HepG2 (cell line): ENCODE data around the gene OSCP1. TPM values are rescaled to one million over a fixed set of nuclear protein-coding genes. Genes with fewer than 3 reads are reported as not detected.

ENCODE experiments used
- ATF7 ChIP-seq, 2 experiments: fragments of 450-650 bp in 1 of 2; sonication (generic) in 1 of 2; formaldehyde crosslinking in 1 of 2; IDR thresholded peaks; 2 replicates each; pipeline versions ENCODE4 v1.4.0 to v1.6.1; 2016 to 2020; ENCODE audit warnings: antibody characterized with exemption in 1 of 2, mild to moderate bottlenecking in 1 of 2, missing genetic modification reagents in 1 of 2
- CTCF ChIP-seq: sonication (generic); formaldehyde crosslinking; IDR thresholded peaks from 2 replicates; pipeline ENCODE4 v1.5.0; 2020; ENCODE audit warnings: mild to moderate bottlenecking, missing genetic modification reagents, moderate library complexity
- EHMT2 ChIP-seq: fragments of 200-600 bp; sonication (generic); IDR thresholded peaks from 2 replicates; pipeline ENCODE4 v1.7.0; 2017; ENCODE audit warnings: antibody characterized with exemption, low read depth, low read length, borderline replicate concordance
- FOXA3 ChIP-seq: IDR thresholded peaks from 2 replicates; pipeline ENCODE4 v1.6.1; 2016; ENCODE audit warnings: missing genetic modification reagents, missing compliant biosample characterization
- HCFC1 ChIP-seq: fragments of 150-350 bp; IDR thresholded peaks from 2 replicates; pipeline ENCODE4 v1.6.1; 2014; ENCODE audit warnings: low read depth, low read length
- HNF1B ChIP-seq: sonication (generic); formaldehyde crosslinking; IDR thresholded peaks from 2 replicates; pipeline ENCODE4 v1.5.1; 2020; ENCODE audit warnings: mild to moderate bottlenecking, moderate library complexity, missing genetic modification reagents
- KAT2B ChIP-seq: fragments of 150-350 bp; IDR thresholded peaks from 2 replicates; pipeline ENCODE4 v1.6.1; 2014; ENCODE audit warnings: low read depth, low read length, borderline replicate concordance
- KDM5B ChIP-seq: sonication (generic); formaldehyde crosslinking; IDR thresholded peaks from 2 replicates; pipeline ENCODE4 v1.4.0; 2020; ENCODE audit warnings: missing genetic modification reagents, mild to moderate bottlenecking, borderline replicate concordance
- MLLT10 ChIP-seq: sonication (generic); formaldehyde crosslinking; IDR thresholded peaks from 2 replicates; pipeline ENCODE4 v1.4.0; 2020; ENCODE audit warnings: missing genetic modification reagents
- PLRG1 ChIP-seq: fragments of 450-650 bp; conservative IDR thresholded peaks from 2 replicates; pipeline ENCODE4 v1.6.1; 2016
- PRMT3 ChIP-seq: sonication (generic); formaldehyde crosslinking; IDR thresholded peaks from 2 replicates; pipeline ENCODE4 v1.8.1; 2022; ENCODE audit warnings: low read depth, mild to moderate bottlenecking, moderate library complexity, missing genetic modification reagents, borderline replicate concordance
- SMC3 ChIP-seq: IDR thresholded peaks from 2 replicates; pipeline ENCODE4 v1.6.1; 2011; ENCODE audit warnings: low read length, improper control_type of control experiment
- SRSF1 ChIP-seq: fragments of 200-400 bp; formaldehyde crosslinking; optimal IDR thresholded peaks from 2 replicates; pipeline ENCODE3; 2017; ENCODE audit warnings: mild to moderate bottlenecking, low read depth, low read length, moderate library complexity
- SSRP1 ChIP-seq: IDR thresholded peaks from 2 replicates; pipeline ENCODE4 v1.6.1; 2016; ENCODE audit warnings: control low read depth
- TBL1XR1 ChIP-seq: fragments of 150-350 bp; IDR thresholded peaks from 2 replicates; pipeline ENCODE4 v1.6.1; 2014; ENCODE audit warnings: borderline replicate concordance, low read length; ENCODE audit not compliant: partially characterized antibody
- TFDP2 ChIP-seq: sonication (generic); formaldehyde crosslinking; IDR thresholded peaks from 2 replicates; pipeline ENCODE4 v1.4.0; 2020; ENCODE audit warnings: missing genetic modification reagents
- TRIM22 ChIP-seq: fragments of 450-650 bp; IDR thresholded peaks from 2 replicates; pipeline ENCODE4 v1.6.1; 2017
- ZBTB10 ChIP-seq: sonication (generic); formaldehyde crosslinking; IDR thresholded peaks from 2 replicates; pipeline ENCODE4 v1.4.0; 2020; ENCODE audit warnings: missing genetic modification reagents, borderline replicate concordance
- ZKSCAN5 ChIP-seq: sonication (generic); formaldehyde crosslinking; IDR thresholded peaks from 2 replicates; pipeline ENCODE4 v1.5.1; 2020; ENCODE audit warnings: mild to moderate bottlenecking, missing genetic modification reagents
- ZNF616 ChIP-seq: sonication (generic); formaldehyde crosslinking; IDR thresholded peaks from 2 replicates; pipeline ENCODE4 v1.5.0; 2020; ENCODE audit warnings: low read depth, mild to moderate bottlenecking, missing genetic modification reagents
- polyA plus RNA-seq, 8 experiments: library from polyadenylated mRNA; depleted of rRNA in 3 of 8; stranded (reverse) in 7 of 8; unstranded in 1 of 8; fragments of >200 nt; fragmentation: Illumina TruSeq in 4 of 8; extraction: Trizol in 4 of 8; gene quantifications; 2 replicates each; pipeline versions ENCODE4 v1.2.1 to v1.2.3, GENCODE V29; 2011 to 2016; ENCODE audit warnings: low read depth in 4 of 8, missing spikeins in 1 of 8, mixed read lengths in 1 of 8; ENCODE audit not compliant: insufficient read depth in 1 of 8
- total RNA-seq, 5 experiments: library from RNA; depleted of rRNA; stranded (reverse); fragments of >200 nt; fragmentation: Illumina TruSeq; extraction: Trizol; gene quantifications; 2 replicates each; pipeline ENCODE4 v1.2.3, GENCODE V29; 2016; ENCODE audit warnings: low read depth in 1 of 5

OSCP1 gene
- total and polyA plus RNA-seq, 2 of the 13 experiments (the other 11 are each of a cell fraction or from before 2014, with no cell fraction given): 0.60 to 0.84 TPM

- TF ChIP-seq HNF1B (CRISPR knock-in tag): peak; percentile 72; the same call in 1 of the 2 replicates
- TF ChIP-seq KAT2B: no peak
- no peak for TF ChIP-seq PRMT3 (CRISPR knock-in tag)
- TF ChIP-seq PLRG1: no peak
- no peak for TF ChIP-seq ATF7 (IDR thresholded peaks at IDR 0.05)
- TF ChIP-seq ATF7 (CRISPR knock-in tag; IDR thresholded peaks at IDR 0.05): no peak
- TF ChIP-seq HCFC1: peak; percentile 88
- 0 out of 2 replicates have a peak, but pooled peaks have one; percentile 33 for TF ChIP-seq FOXA3 (CRISPR knock-in tag)
- peak; percentile 56; the same call in 1 of the 2 replicates for TF ChIP-seq ZBTB10 (CRISPR knock-in tag)
- no peak for TF ChIP-seq SRSF1
- no peak for TF ChIP-seq ZNF616 (CRISPR knock-in tag)
- TF ChIP-seq SSRP1 (CRISPR knock-in tag): no peak
- no peak for TF ChIP-seq TBL1XR1
- no peak for TF ChIP-seq TFDP2 (CRISPR knock-in tag)
- TF ChIP-seq SMC3: no peak
- peak; percentile 24 for TF ChIP-seq CTCF (CRISPR knock-in tag)
- no peak for TF ChIP-seq ZKSCAN5 (CRISPR knock-in tag)
- TF ChIP-seq EHMT2: no peak
- no peak for TF ChIP-seq MLLT10
- TF ChIP-seq KDM5B (CRISPR knock-in tag): peak; percentile 84; the same call in 1 of the 2 replicates
- no peak for TF ChIP-seq TRIM22
These were observed 52.6 kb downstream of the OSCP1 start, which contains the start of gene LSM10 (continued) for GRCh38 chr1:36397378-36398230.
